NOMO-1 treated with dmso at 0.1 percent for 144 hours (cell line): ENCODE results near the gene TRIM71.
"Not testable (repeated sequence)": the region's sequence is repeated elsewhere in the genome, so short reads cannot be mapped to it uniquely, and the experiment has no call there.

Source experiments
- DNase-seq: peaks from one replicate; lab custom pipeline; 2025; ENCODE audit not compliant: unreplicated experiment; lab: John Stamatoyannopoulos, UW

TRIM71 gene

GRCh38 chr3:32817558-32818228 lies at the start of gene TRIM71:
Gene TRIM71 (plus strand): TSS chr3:32817997. CDS start chr3:32818081, 84 bp downstream.
- no peak for DNase-seq

DNA sequence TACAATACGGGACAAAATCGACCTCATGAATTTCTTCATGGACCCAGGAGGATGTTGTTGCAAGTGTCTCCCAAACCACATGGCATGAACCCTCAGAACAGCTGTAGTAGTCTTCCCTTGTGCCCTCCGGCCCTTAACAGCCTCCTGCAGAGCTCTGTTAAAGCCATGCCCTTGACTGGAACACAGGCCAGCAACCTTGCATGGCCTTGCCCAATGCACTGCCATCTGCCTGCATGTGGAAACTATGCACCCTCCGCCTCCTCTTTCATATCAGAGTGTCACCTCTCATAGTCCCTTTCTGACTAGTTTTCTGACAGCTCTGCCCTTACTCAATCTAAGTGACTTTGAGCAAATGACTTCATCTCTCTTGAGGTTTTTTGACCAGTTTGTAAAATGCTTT lies 39.4 kb upstream of the TRIM71 start:
- DNase-seq, result no peak

- no peak for DNase-seq
Observed at GRCh38 chr3:32780071-32780734, 37.6 kb upstream of the TRIM71 start.

- DNase-seq, result peak; percentile 16
Observed at GRCh38 chr3:32780735-32781210, 37.0 kb upstream of the TRIM71 start.

- DNase-seq, result peak; percentile 64
Observed at GRCh38 chr3:32781211-32781968, 36.4 kb upstream of the TRIM71 start.

DNA sequence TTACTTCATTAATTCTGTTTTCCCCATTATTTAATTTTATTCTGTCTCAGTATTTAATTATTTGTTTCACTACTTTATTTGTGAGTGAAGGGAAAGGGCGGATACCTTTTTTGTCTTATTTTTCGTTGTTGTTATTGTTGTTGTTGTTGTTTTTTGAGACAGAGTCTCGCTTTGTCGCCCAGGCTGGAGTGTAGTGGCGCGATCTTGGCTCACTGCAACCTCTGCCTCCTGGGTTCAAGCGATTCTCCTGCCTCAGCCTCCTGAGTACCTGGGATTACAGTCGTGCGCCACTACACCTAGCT lies 35.9 kb upstream of the TRIM71 start:
- not testable (repeated sequence) for DNase-seq

DNA sequence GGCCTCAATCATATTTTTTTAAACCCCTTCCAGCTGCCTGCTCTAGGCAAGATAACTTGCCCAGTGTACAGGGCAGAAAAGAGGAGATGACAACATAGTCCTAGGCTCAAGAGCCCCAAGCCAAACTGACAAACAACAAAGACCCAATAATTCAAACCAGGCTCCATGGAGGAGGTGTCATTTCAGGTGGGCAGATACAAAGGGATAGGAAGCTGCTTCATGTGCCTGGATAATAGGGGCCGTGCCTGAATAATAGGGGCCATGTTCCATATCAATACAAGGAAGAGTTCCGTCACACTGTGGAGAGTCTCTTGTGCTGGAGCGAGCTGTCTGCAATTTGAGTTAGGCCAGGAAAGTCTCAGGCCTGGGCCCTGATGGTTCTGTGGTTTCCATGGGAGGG lies 35.4 kb upstream of the TRIM71 start:
- DNase-seq, result no peak

DNA sequence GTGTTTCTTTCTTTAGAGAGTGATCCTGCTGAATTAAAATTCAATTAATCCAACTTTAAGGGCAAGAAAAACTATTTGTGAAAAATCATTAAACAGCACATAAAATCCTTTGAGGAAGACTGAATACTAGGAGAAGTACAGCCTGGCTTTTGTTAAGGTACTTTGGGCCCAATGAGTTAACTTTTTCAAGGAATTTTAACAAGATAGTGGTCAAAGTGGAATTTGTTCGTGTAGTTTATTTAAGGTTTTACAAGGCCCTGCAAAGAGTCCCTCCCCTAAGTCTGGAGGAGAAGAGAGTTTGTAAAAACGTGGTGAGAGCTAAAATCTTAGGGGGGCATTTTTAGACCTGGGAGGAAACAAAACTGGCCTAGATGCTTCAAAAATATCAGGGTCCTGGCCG lies 26.0 kb upstream of the TRIM71 start:
- no peak for DNase-seq

DNA sequence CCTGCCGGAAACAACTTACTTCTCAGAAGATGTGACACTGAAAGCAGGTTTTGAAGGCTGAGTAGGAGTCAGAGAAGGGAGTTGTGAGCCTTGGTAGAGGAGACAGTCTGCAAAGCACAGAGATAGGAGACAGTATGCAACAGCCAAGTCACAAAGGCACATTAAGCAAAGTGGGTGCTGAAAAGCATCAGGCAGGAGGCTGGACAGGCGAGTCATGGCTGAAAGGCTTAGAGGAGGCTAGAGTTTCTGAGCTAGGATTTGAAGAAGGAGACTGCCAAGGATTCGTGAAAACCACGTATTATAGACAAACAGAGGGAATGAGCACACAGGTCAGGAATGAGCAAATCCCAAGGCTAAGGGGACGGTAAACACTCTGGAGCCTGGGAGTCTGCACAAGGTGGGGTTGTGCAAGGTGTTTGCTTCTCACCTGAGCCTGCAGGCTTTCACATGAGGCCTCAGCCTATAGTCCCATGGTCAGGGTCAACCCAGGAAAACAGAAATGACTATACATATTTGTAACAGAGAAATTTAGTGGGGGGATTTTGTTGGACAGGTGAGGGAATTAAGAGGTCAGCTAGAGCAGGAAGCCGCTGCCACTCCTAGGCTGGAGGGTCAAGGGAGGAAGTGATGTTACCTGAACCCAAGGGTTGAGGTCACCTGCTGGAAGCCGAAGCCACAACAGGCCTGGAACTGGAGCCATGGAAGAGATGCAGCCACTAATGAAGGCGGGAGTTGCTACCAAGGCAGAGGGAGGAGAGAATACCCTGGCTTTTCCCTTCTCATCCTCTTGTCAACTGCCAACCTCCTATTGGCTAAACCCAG lies 23.1 kb upstream of the TRIM71 start:
- DNase-seq, result no peak

DNA sequence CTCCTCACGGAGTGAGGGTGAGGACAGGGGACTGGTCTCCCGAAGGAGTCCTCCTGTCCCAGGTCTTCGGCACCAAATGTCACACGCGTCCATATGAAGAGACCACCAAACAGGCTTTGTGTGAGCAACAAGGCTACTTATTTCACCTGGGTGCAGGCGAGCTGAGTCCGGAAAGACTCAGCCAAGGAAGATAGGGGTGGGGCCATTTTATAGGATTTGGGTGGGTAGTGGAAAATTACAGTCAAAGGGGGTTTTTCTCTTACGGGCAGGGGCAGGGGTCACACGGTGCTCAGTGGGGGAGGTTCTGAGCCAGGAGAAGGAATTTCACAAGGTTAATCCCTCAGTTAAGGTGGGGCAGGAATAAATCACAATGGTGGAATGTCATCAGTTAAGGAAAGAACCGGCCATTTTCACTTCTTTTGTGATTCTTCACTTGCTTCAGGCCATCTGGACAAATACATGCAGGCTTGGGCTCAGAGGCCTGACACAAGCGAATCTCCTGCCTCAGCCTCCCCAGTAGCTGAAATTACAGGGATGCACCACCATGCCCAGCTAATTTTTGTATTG lies 21.3 kb upstream of the TRIM71 start:
- DNase-seq, result not testable (repeated sequence)

- DNase-seq, result no peak
Observed at GRCh38 chr3:32797776-32798175, 20.0 kb upstream of the TRIM71 start.

GRCh38 chr3:32801440-32801839 lies 16.4 kb upstream of the TRIM71 start:
- DNase-seq, result not testable (repeated sequence)

DNA sequence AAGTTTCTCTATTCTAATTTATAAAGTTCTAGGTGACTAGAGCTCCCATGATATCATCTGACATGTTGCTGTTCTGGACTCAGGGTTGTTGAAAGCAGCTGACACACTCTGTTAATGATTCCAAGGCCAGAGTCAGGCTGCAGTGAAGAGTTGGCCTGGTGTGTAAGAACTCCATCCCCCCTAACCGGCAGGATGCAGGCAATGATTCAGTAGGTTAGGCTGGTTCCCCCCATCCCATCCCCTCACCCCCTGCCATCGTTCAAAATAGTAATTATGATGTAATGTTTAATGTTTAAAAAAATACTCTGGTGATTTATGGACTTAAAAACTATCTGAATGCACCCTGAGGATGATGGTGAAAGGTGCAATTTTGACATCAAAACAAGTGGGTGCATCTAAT lies 4.6 kb upstream of the TRIM71 start:
- no peak for DNase-seq

GRCh38 chr3:32814361-32814760 lies 3.4 kb upstream of the TRIM71 start:
- peak; percentile 84 for DNase-seq

GRCh38 chr3:32815841-32816438 lies 1.9 kb upstream of the TRIM71 start:
- DNase-seq, result no peak

GRCh38 chr3:32816439-32817256 lies 1.1 kb upstream of the TRIM71 start:
- no peak for DNase-seq

DNA sequence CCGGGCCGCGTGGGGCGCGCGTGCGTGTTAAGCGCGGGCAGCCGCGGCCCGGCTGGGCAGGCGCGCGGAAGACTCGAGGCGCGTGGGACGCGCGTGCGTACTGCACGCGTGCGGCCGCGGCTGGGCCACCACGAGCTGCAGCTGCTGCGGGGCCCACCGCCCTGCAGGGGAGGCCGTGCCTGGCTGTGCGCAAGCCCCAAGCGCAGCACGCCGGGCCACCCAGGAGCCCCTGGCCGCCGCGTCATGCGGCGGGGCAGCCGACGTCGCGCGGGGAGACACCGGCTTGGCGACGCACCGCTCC lies 590 bp upstream of the TRIM71 start:
- DNase-seq, result no peak

- DNase-seq, result no peak
Observed at GRCh38 chr3:32818229-32818969, 602 bp downstream of the TRIM71 start.

- DNase-seq, result no peak
Observed at GRCh38 chr3:32818970-32819511, 1.2 kb downstream of the TRIM71 start.
